H1 (cell line): ENCODE measurements around the gene LGALS9.
"Not testable (repeated sequence)": the region's sequence is repeated elsewhere in the genome, so short reads cannot be mapped to it uniquely, and the experiment has no call there.

Source experiments
- CREB1 ChIP-seq: IDR thresholded peaks from 2 replicates; pipeline ENCODE4 v1.6.1; 2012; ENCODE audit warnings: inconsistent platforms
- JUND ChIP-seq: IDR thresholded peaks from 2 replicates; pipeline ENCODE4 v1.6.1; 2011; ENCODE audit warnings: mild to moderate bottlenecking, improper control_type of control experiment, low read length
- POLR2A ChIP-seq, 2 experiments: IDR thresholded peaks; 1 replicate in 1 of 2; 2 replicates in 1 of 2; pipeline ENCODE4 v1.6.1; 2011; ENCODE audit warnings: low read depth in 2 of 2, low read length in 2 of 2, mild to moderate bottlenecking in 2 of 2; ENCODE audit errors: control extremely low read depth in 1 of 2
- POLR2AphosphoS5 ChIP-seq: IDR thresholded peaks from 2 replicates; pipeline ENCODE4 v1.6.1; 2011; ENCODE audit warnings: low read depth, low read length
- SRF ChIP-seq: IDR thresholded peaks from 2 replicates; pipeline ENCODE4 v1.6.1; 2011; ENCODE audit warnings: mild to moderate bottlenecking, low read depth, low read length, moderate library complexity
- TF ChIP-seq, protein P1 (sequence below), 3 experiments: IDR thresholded peaks; 1 replicate in 2 of 3; 2 replicates in 1 of 3; pipeline versions ENCODE4 v1.5.1 to v1.6.1; 2011; ENCODE audit warnings: low read length in 3 of 3, mild to moderate bottlenecking in 3 of 3, inconsistent platforms in 2 of 3, low read depth in 1 of 3, moderate library complexity in 1 of 3; ENCODE audit not compliant: insufficient read depth in 1 of 3; ENCODE audit errors: control extremely low read depth in 1 of 3

DNA sequence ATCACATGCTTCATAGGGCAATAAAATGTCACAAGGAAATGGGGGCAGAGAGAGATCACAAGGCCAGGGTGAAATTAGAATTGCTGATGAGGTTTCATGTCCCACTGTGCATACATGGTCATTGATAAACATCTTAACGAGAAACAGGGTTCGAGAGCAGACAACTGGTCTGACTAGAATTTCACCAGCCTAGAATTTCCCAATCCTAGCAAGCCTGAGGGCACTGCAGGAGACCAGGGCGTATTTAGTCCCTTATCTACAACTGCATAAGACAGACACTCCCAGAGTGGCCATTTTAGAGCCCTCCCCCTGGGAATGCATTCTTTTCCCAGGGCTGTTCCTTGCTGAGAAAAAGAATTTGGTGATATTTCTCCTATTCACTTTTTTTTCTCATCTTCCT is 55.3 kb downstream of the LGALS9 start:
- TF ChIP-seq, protein P1, sequence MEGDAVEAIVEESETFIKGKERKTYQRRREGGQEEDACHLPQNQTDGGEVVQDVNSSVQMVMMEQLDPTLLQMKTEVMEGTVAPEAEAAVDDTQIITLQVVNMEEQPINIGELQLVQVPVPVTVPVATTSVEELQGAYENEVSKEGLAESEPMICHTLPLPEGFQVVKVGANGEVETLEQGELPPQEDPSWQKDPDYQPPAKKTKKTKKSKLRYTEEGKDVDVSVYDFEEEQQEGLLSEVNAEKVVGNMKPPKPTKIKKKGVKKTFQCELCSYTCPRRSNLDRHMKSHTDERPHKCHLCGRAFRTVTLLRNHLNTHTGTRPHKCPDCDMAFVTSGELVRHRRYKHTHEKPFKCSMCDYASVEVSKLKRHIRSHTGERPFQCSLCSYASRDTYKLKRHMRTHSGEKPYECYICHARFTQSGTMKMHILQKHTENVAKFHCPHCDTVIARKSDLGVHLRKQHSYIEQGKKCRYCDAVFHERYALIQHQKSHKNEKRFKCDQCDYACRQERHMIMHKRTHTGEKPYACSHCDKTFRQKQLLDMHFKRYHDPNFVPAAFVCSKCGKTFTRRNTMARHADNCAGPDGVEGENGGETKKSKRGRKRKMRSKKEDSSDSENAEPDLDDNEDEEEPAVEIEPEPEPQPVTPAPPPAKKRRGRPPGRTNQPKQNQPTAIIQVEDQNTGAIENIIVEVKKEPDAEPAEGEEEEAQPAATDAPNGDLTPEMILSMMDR (IDR thresholded peaks at IDR 0.05; ENCODE audit: control extremely low read depth in 1 of 3, insufficient read depth in 1 of 3, low read depth in 1 of 3, low read length in 3 of 3): not testable (repeated sequence)
- not testable (repeated sequence) for TF ChIP-seq CREB1; POLR2AphosphoS5; SRF; JUND; POLR2A (IDR thresholded peaks at IDR 0.05; ENCODE audit: control extremely low read depth in 1 of 2, low read depth in 2 of 2, low read length in 2 of 2)
